HCT116 (cell line): ENCODE results near the gene MYO16. TPM values are rescaled to one million over a fixed set of nuclear protein-coding genes. Genes with fewer than 3 reads are reported as not detected.

ENCODE experiments used
- ATAC-seq: fragments of 200-7000 bp; cut with Tn5 transposase; 2 replicates; pipeline ENCODE4 v1.9.1; 2020; ENCODE audit warnings: mild to moderate bottlenecking, moderate library complexity
- BruUV-seq: library from RNA; stranded (reverse); fragments of 400-500 nt; replicated peaks from 2 replicates; lab custom pipeline; 2021; lab: Mats Ljungman, UMichigan
- CTCF ChIA-PET: fragments of 300-600 bp; sonication (Branson Sonifier 250); formaldehyde crosslinking; loops from one replicate; lab custom pipeline; 2021; ENCODE audit warnings: antibody characterized with exemption; lab: Charles Lee
- POLR2A ChIA-PET: fragments of 300-600, 350-600 bp; sonication (Branson Sonifier 250); formaldehyde crosslinking; loops from one replicate; lab custom pipeline; 2021; ENCODE audit warnings: antibody characterized with exemption; lab: Charles Lee
- RAD21 ChIA-PET, 2 experiments: fragments of 300-600 bp; sonication (Branson Sonifier 250); formaldehyde crosslinking; loops; one replicate each; lab custom pipeline; 2023; ENCODE audit warnings: low total read pairs in 2 of 2; ENCODE audit not compliant: uncharacterized antibody in 2 of 2, unreplicated experiment in 2 of 2, low non-redundant PET in 1 of 2; lab: Charles Lee
- DNase-seq: peaks from one replicate; pipeline ENCODE4 v3.0.0-alpha.2; 2010; ENCODE audit warnings: low read depth, low spot score
- H2AFZ ChIP-seq: fragments of 200-600 bp; shearing (Covaris generic), sonication (generic); 2 replicates; pipeline ENCODE4 v1.6.1; 2017; ENCODE audit warnings: low read depth, mixed run types, mixed read lengths, antibody characterized with exemption, low read length; ENCODE audit not compliant: poor library complexity, severe bottlenecking
- H3K27ac ChIP-seq: 2 replicates; pipeline ENCODE4 v1.5.1; 2012; ENCODE audit warnings: low read depth, low read length
- H3K27me3 ChIP-seq: fragments of 200-600 bp; sonication (generic); 2 replicates; pipeline ENCODE4 v1.6.1; 2016; ENCODE audit warnings: mixed run types, low read length, mixed read lengths; ENCODE audit not compliant: insufficient read depth
- H3K36me3 ChIP-seq, 2 experiments: fragments of 200-500 bp in 1 of 2; fragments of 200-600 bp in 1 of 2; sonication (Bioruptor generic) in 1 of 2; sonication (generic) in 1 of 2; 2 replicates each; pipeline versions ENCODE4 v1.5.1 to v1.6.1; 2014 to 2016; ENCODE audit warnings: low read length in 2 of 2, inconsistent platforms in 1 of 2, mixed read lengths in 1 of 2, mixed run types in 1 of 2; ENCODE audit not compliant: insufficient read depth in 2 of 2, control insufficient read depth in 1 of 2
- H3K4me1 ChIP-seq, 2 experiments: fragments of 200-600 bp in 1 of 2; sonication (generic) in 1 of 2; 2 replicates each; pipeline versions ENCODE4 v1.5.1 to v1.6.1; 2012 to 2017; ENCODE audit warnings: low read length in 2 of 2, inconsistent platforms in 1 of 2, mild to moderate bottlenecking in 1 of 2, mixed read lengths in 1 of 2, mixed run types in 1 of 2, moderate library complexity in 1 of 2; ENCODE audit not compliant: insufficient read depth in 2 of 2, control insufficient read depth in 1 of 2
- H3K4me2 ChIP-seq: fragments of 200-600 bp; sonication (generic); 2 replicates; pipeline ENCODE4 v1.6.1; 2017; ENCODE audit warnings: mixed run types, low read length, mixed read lengths
- H3K4me3 ChIP-seq, 2 experiments: fragments of 200-600 bp in 1 of 2; sonication (generic) in 1 of 2; replicated peaks in 1 of 2; 2 replicates each; pipeline ENCODE4 v1.5.1; 2011 to 2016; ENCODE audit warnings: low read length in 2 of 2, control low read depth in 1 of 2, low read depth in 1 of 2, mild to moderate bottlenecking in 1 of 2, mixed read lengths in 1 of 2, mixed run types in 1 of 2
- H3K79me2 ChIP-seq: fragments of 200-600 bp; sonication (generic); 2 replicates; pipeline ENCODE4 v1.6.1; 2017; ENCODE audit warnings: mild to moderate bottlenecking, mixed run types, low read length, moderate library complexity, mixed read lengths; ENCODE audit not compliant: insufficient read depth
- H3K9ac ChIP-seq: fragments of 200-600 bp; sonication (generic); 2 replicates; pipeline ENCODE4 v1.6.1; 2016; ENCODE audit warnings: low read length, mixed read lengths
- H3K9me2 ChIP-seq: fragments of 200-600 bp; sonication (generic), shearing (Covaris generic); 2 replicates; pipeline ENCODE4 v1.6.1; 2017; ENCODE audit warnings: mixed run types, mild to moderate bottlenecking, moderate library complexity; ENCODE audit not compliant: insufficient read depth
- H3K9me3 ChIP-seq, 2 experiments: fragments of 200-500 bp in 1 of 2; fragments of 200-600 bp in 1 of 2; sonication (Bioruptor generic) in 1 of 2; sonication (generic) in 1 of 2; 2 replicates each; pipeline ENCODE4 v1.6.1; 2014 to 2017; ENCODE audit warnings: low read length in 2 of 2, mixed read lengths in 2 of 2, inconsistent platforms in 1 of 2, low read depth in 1 of 2, mild to moderate bottlenecking in 1 of 2, mixed run types in 1 of 2, moderate library complexity in 1 of 2; ENCODE audit not compliant: control insufficient read depth in 1 of 2, insufficient read depth in 1 of 2
- H4K20me1 ChIP-seq: fragments of 200-600 bp; sonication (generic), shearing (Covaris generic); 2 replicates; pipeline ENCODE4 v1.6.1; 2017; ENCODE audit warnings: mixed run types, mild to moderate bottlenecking, moderate library complexity; ENCODE audit not compliant: insufficient read depth
- JUND ChIP-seq: IDR thresholded peaks from 2 replicates; pipeline ENCODE4 v1.6.1; 2012
- POLR2AphosphoS5 ChIP-seq: IDR thresholded peaks from 2 replicates; pipeline ENCODE4 v1.6.1; 2011; ENCODE audit warnings: mild to moderate bottlenecking, low read depth, low read length, moderate library complexity
- SRF ChIP-seq: IDR thresholded peaks from 2 replicates; pipeline ENCODE4 v1.6.1; 2012; ENCODE audit warnings: low read depth
- TCF7L2 ChIP-seq: IDR thresholded peaks from 2 replicates; pipeline ENCODE4 v1.7.0; 2011; ENCODE audit warnings: borderline replicate concordance, inconsistent platforms; ENCODE audit not compliant: insufficient read depth, insufficient read length; ENCODE audit errors: extremely low read depth
- ZNF274 ChIP-seq: fragments of 200-500 bp; sonication (Bioruptor generic); IDR thresholded peaks from 2 replicates; pipeline ENCODE4 v1.6.1; 2014; ENCODE audit warnings: mild to moderate bottlenecking, low read depth, low read length, inconsistent platforms
- intact Hi-C: fragments of 100-400 bp; cut with micrococcal nuclease; formaldehyde crosslinking; loops from 2 replicates; pipeline ENCODE4 v1.10.0; 2022
- total RNA-seq: library from RNA; stranded (reverse); gene quantifications from one replicate; pipeline ENCODE4 v1.2.1, GENCODE V29; 2021; ENCODE audit not compliant: unreplicated experiment
- TF ChIP-seq, protein P1 (sequence below), 3 experiments: fragments of 200-600 bp in 1 of 3; sonication (generic) in 1 of 3; IDR thresholded peaks in 2 of 3; conservative IDR thresholded peaks in 1 of 3; 2 replicates each; pipeline ENCODE4 v1.5.1; 2012 to 2017; ENCODE audit warnings: low read depth in 2 of 3, low read length in 2 of 3, antibody characterized with exemption in 1 of 3, borderline replicate concordance in 1 of 3, control low read depth in 1 of 3, mild to moderate bottlenecking in 1 of 3, mixed read lengths in 1 of 3, mixed run types in 1 of 3, moderate library complexity in 1 of 3; ENCODE audit not compliant: insufficient read depth in 1 of 3
- TF ChIP-seq, protein P2 (sequence below): IDR thresholded peaks from 2 replicates; pipeline ENCODE4 v1.6.1; 2012
- TF ChIP-seq, protein P3 (sequence below): IDR thresholded peaks from 2 replicates; pipeline ENCODE4 v1.6.1; 2012; ENCODE audit warnings: low read depth

MYO16 gene
- total RNA-seq, 1 experiment from 2014 or later, result 0.07 TPM

DNA sequence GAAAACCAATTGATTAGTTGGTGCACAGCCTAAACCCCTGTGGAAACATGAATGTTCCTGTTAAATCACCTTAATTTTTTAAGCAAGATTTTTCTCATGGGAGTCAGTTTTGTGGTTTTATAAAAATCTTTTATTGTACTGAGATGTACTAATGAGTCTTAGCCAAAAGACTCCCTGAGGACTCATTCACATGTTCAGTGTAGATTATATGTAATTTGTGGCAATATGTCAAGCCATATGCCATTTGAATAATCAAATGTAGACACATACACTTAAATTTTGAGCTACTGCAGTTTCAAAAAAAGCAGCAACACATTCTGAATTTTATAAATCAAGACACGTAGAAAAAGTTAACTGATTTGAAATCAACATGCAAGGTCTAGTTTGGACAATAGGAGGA is 395.2 kb downstream of the MYO16 start:
- Histone ChIP-seq H3K4me3 (no peak overlapping the region), H4K20me1 (no peaks in the 10 kb centered on the region), H3K9me2 (no peaks in the 10 kb centered on the region; the same call in 1 of the 2 replicates), H3K79me2 (no peaks in the 10 kb centered on the region), H3K27me3 (no peaks in the 10 kb centered on the region), H3K36me3 (no peaks in the 10 kb centered on the region), H3K9me3 (no peaks in the 10 kb centered on the region), H3K4me2 (no peak overlapping the region), H3K4me1 (0 out of 4 replicates have a peak, but pooled peaks cover 0 to 3% of the 10 kb centered on the region in 2 experiments), H2AFZ (peak overlapping the region; percentile 52), H3K9ac (no peak overlapping the region), H3K27ac (no peak overlapping the region)
- BruUV-seq, result no TSS peak
- RAD21 ChIA-PET, result no interaction called here
- TF ChIP-seq, protein P1, sequence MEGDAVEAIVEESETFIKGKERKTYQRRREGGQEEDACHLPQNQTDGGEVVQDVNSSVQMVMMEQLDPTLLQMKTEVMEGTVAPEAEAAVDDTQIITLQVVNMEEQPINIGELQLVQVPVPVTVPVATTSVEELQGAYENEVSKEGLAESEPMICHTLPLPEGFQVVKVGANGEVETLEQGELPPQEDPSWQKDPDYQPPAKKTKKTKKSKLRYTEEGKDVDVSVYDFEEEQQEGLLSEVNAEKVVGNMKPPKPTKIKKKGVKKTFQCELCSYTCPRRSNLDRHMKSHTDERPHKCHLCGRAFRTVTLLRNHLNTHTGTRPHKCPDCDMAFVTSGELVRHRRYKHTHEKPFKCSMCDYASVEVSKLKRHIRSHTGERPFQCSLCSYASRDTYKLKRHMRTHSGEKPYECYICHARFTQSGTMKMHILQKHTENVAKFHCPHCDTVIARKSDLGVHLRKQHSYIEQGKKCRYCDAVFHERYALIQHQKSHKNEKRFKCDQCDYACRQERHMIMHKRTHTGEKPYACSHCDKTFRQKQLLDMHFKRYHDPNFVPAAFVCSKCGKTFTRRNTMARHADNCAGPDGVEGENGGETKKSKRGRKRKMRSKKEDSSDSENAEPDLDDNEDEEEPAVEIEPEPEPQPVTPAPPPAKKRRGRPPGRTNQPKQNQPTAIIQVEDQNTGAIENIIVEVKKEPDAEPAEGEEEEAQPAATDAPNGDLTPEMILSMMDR (IDR thresholded peaks at IDR 0.05 in 2 of 3, conservative IDR thresholded peaks at IDR 0.05 in 1 of 3; ENCODE audit: borderline replicate concordance in 1 of 3, insufficient read depth in 1 of 3, low read depth in 2 of 3, low read length in 2 of 3), result no peak
- TF ChIP-seq ZNF274 (no peak), POLR2AphosphoS5 (no peak), SRF (no peak), TCF7L2 (no peak)
- TF ChIP-seq, protein P2, sequence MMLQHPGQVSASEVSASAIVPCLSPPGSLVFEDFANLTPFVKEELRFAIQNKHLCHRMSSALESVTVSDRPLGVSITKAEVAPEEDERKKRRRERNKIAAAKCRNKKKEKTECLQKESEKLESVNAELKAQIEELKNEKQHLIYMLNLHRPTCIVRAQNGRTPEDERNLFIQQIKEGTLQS, result no peak
- POLR2A ChIA-PET, result no interaction called here
- CTCF ChIA-PET, result no interaction called here
- DNase-seq, result no peak
- ATAC-seq, result no peak
- intact Hi-C loops, result no loop called here

DNA sequence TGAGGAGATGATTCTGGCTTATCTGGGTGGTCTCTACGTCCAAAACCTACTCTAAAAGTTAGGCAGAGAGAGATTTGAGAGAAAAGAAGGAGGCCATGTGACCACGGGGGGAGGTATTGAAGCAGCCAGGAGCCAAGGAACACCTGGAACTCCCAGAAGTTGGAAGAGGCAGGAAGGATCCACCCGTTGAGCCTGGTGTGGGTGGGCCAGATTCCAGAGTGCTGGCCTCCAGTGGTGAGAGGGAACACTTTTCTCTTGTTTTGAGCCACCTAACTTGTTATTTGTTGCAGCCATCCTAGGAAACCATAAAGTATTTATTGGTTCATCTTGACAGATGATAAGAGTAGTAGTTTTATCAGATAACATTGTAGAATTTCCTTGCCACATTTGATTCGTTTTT is 396.9 kb downstream of the MYO16 start:
- H3K27ac ChIP-seq, result no peak overlapping the region
- 0 out of 4 replicates have a peak, but pooled peaks cover 0 to 3% of the 10 kb centered on the region in 2 experiments for H3K4me1 ChIP-seq
- peak overlapping the region; percentile 63 for H2AFZ ChIP-seq
- ATAC-seq (peak; percentile 69), DNase-seq (no peak)
- POLR2A ChIA-PET, result no interaction called here
- H3K36me3 ChIP-seq, result no peaks in the 10 kb centered on the region
- H3K9ac ChIP-seq, result no peak overlapping the region
- H4K20me1 ChIP-seq, result no peaks in the 10 kb centered on the region
- no peaks in the 10 kb centered on the region for H3K79me2 ChIP-seq
- no peaks in the 10 kb centered on the region; the same call in 1 of the 2 replicates for H3K9me2 ChIP-seq
- no peaks in the 10 kb centered on the region for H3K9me3 ChIP-seq
- RAD21 ChIA-PET, result no interaction called here
- H3K27me3 ChIP-seq, result no peaks in the 10 kb centered on the region
- no peak overlapping the region for H3K4me2 ChIP-seq
- CTCF ChIA-PET, result no interaction called here
- TF ChIP-seq, protein P1 (IDR thresholded peaks at IDR 0.05 in 2 of 3, conservative IDR thresholded peaks at IDR 0.05 in 1 of 3; ENCODE audit: borderline replicate concordance in 1 of 3, insufficient read depth in 1 of 3, low read depth in 2 of 3, low read length in 2 of 3), result peak in 2 of 3 experiments; percentile 14 to 16; a peak in 1 of 6 replicates
- TF ChIP-seq TCF7L2 (no peak), JUND (no peak)
- TF ChIP-seq, protein P3, sequence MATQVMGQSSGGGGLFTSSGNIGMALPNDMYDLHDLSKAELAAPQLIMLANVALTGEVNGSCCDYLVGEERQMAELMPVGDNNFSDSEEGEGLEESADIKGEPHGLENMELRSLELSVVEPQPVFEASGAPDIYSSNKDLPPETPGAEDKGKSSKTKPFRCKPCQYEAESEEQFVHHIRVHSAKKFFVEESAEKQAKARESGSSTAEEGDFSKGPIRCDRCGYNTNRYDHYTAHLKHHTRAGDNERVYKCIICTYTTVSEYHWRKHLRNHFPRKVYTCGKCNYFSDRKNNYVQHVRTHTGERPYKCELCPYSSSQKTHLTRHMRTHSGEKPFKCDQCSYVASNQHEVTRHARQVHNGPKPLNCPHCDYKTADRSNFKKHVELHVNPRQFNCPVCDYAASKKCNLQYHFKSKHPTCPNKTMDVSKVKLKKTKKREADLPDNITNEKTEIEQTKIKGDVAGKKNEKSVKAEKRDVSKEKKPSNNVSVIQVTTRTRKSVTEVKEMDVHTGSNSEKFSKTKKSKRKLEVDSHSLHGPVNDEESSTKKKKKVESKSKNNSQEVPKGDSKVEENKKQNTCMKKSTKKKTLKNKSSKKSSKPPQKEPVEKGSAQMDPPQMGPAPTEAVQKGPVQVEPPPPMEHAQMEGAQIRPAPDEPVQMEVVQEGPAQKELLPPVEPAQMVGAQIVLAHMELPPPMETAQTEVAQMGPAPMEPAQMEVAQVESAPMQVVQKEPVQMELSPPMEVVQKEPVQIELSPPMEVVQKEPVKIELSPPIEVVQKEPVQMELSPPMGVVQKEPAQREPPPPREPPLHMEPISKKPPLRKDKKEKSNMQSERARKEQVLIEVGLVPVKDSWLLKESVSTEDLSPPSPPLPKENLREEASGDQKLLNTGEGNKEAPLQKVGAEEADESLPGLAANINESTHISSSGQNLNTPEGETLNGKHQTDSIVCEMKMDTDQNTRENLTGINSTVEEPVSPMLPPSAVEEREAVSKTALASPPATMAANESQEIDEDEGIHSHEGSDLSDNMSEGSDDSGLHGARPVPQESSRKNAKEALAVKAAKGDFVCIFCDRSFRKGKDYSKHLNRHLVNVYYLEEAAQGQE, result no peak
- H3K4me3 ChIP-seq, result no peak overlapping the region
- intact Hi-C loops, result no loop called here
- no TSS peak for BruUV-seq
